GM23248 (cell line): ENCODE data around the gene GPR39. TPM values are rescaled to one million over a fixed set of nuclear protein-coding genes. Genes with fewer than 3 reads are reported as not detected.

Experiments
- DNase-seq: peaks from one replicate; pipeline ENCODE4 v3.0.0-alpha.2; 2015
- H2AFZ ChIP-seq: fragments of 200-600 bp; sonication (generic); 2 replicates; pipeline ENCODE4 v1.6.1; 2016; ENCODE audit warnings: antibody characterized with exemption
- H3F3A ChIP-seq: fragments of 200-600 bp; sonication (generic); 2 replicates; pipeline ENCODE4 v1.6.1; 2016; ENCODE audit warnings: mild to moderate bottlenecking, antibody characterized with exemption, mixed run types; ENCODE audit not compliant: insufficient read depth
- H3K27ac ChIP-seq: fragments of 200-600 bp; sonication (generic); 2 replicates; pipeline ENCODE4 v1.5.1; 2016; ENCODE audit warnings: mild to moderate bottlenecking
- H3K27me3 ChIP-seq: fragments of 200-600 bp; sonication (generic); replicated peaks from 2 replicates; pipeline ENCODE4 v1.6.1; 2016; ENCODE audit warnings: mild to moderate bottlenecking; ENCODE audit not compliant: insufficient read depth
- H3K36me3 ChIP-seq: fragments of 200-600 bp; sonication (generic); 2 replicates; pipeline ENCODE4 v1.6.1; 2016; ENCODE audit warnings: low read depth, mild to moderate bottlenecking
- H3K4me1 ChIP-seq: fragments of 200-600 bp; sonication (generic); 2 replicates; pipeline ENCODE4 v1.6.1; 2016; ENCODE audit warnings: mild to moderate bottlenecking; ENCODE audit not compliant: insufficient read depth
- H3K4me2 ChIP-seq: fragments of 200-600 bp; sonication (generic); one replicate; pipeline ENCODE4 v1.6.1; 2016; ENCODE audit warnings: mild to moderate bottlenecking; ENCODE audit not compliant: unreplicated experiment
- H3K4me3 ChIP-seq: fragments of 200-600 bp; sonication (generic); 2 replicates; pipeline ENCODE4 v1.5.1; 2016; ENCODE audit warnings: mild to moderate bottlenecking
- H3K79me2 ChIP-seq: fragments of 200-600 bp; sonication (generic); 2 replicates; pipeline ENCODE4 v1.6.1; 2016; ENCODE audit warnings: mild to moderate bottlenecking; ENCODE audit not compliant: insufficient read depth
- H3K9ac ChIP-seq: fragments of 200-600 bp; sonication (generic); 2 replicates; pipeline ENCODE4 v1.6.1; 2016; ENCODE audit warnings: mild to moderate bottlenecking
- H3K9me2 ChIP-seq: fragments of 200-600 bp; sonication (generic); 2 replicates; pipeline ENCODE4 v1.6.1; 2016; ENCODE audit warnings: mixed run types, mild to moderate bottlenecking, moderate library complexity; ENCODE audit not compliant: insufficient read depth
- H3K9me3 ChIP-seq: fragments of 200-600 bp; sonication (generic); one replicate; pipeline ENCODE4 v1.6.1; 2017; ENCODE audit warnings: low read depth
- H4K20me1 ChIP-seq: fragments of 200-600 bp; sonication (generic); 2 replicates; pipeline ENCODE4 v1.6.0; 2016; ENCODE audit not compliant: insufficient read depth
- EZH2 ChIP-seq: fragments of 200-600 bp; sonication (generic); IDR thresholded peaks from 2 replicates; pipeline ENCODE4 v1.6.1; 2018; ENCODE audit warnings: antibody characterized with exemption, mild to moderate bottlenecking; ENCODE audit not compliant: insufficient read depth, poor library complexity, severe bottlenecking
- EZH2phosphoT487 ChIP-seq: fragments of 200-600 bp; sonication (generic); IDR thresholded peaks from 2 replicates; pipeline ENCODE4 v1.6.1; 2018; ENCODE audit warnings: antibody characterized with exemption, moderate library complexity, mild to moderate bottlenecking, low read depth; ENCODE audit not compliant: insufficient read depth
- WGBS, 2 experiments: methylation state at CpG; one replicate each; pipeline ENCODE4 v1.1.6; 2015 to 2017; ENCODE audit warnings: low lambda C conversion rate in 2 of 2, low coverage in 1 of 2; ENCODE audit errors: missing lambda C conversion rate in 2 of 2; 5-methylcytosine and 5-hydroxymethylcytosine counted together
- in situ Hi-C: fragments of 300-500 bp; cut with MboI; formaldehyde crosslinking; loops from 2 replicates; pipeline ENCODE4 v1.15.0; 2020
- polyA plus RNA-seq: library from polyadenylated mRNA; unstranded; fragments of >200 nt; fragmentation: Nextera tagmentation; extraction: Ambion mirVana; gene quantifications from 2 replicates; pipeline ENCODE4 v1.2.1, GENCODE V29; 2016
- total RNA-seq: library from RNA; depleted of rRNA; stranded (reverse); fragments of >200 nt; shearing (Covaris generic); gene quantifications from 2 replicates; pipeline ENCODE4 v1.2.3, GENCODE V29; 2014

The GPR39 gene
- total and polyA plus RNA-seq, 2 experiments from 2014 or later, result 1.6 to 2.6 TPM

DNA sequence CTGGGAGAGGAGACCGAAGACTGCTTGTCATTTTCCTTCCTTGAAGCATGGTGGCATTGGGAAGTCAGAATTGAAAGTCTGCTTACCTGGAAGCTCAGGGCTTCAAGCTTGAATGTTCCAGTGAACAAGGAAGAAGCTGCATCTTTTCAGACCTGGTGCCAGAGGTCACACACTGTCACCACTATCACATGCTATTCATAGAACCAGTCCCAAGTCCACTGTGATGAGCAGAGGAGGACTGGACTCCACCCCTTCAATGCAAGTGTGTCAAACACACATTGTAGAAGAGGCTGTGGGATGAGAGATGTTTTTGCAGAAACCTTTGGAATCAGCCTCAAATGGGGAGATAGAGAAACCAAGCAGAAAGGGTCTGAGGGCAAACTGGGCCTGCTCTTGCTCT, 172.0 kb downstream of the GPR39 start:
- no peaks in the 10 kb centered on the region for H4K20me1 ChIP-seq
- in situ Hi-C loops, result no loop called here
- no peak overlapping the region for H3K9ac ChIP-seq
- H3K9me2 ChIP-seq, result no peaks in the 10 kb centered on the region
- no peaks in the 10 kb centered on the region for H3K27me3 ChIP-seq
- WGBS, 2 experiments, result 29 to 40% methylated on average over 1 of the region's 1 CpG
- H3K9me3 ChIP-seq, result no peaks in the 10 kb centered on the region
- TF ChIP-seq EZH2phosphoT487, result no peak
- TF ChIP-seq EZH2, result no peak
- no peak for DNase-seq
- no peak overlapping the region for H3K27ac ChIP-seq
- H3F3A ChIP-seq, result no peaks in the 10 kb centered on the region
- no peaks in the 10 kb centered on the region for H3K4me1 ChIP-seq
- H3K4me2 ChIP-seq, result no peak overlapping the region
- no peak overlapping the region for H3K4me3 ChIP-seq
- H3K79me2 ChIP-seq, result no peaks in the 10 kb centered on the region
- H2AFZ ChIP-seq, result no peak overlapping the region
- no peaks in the 10 kb centered on the region for H3K36me3 ChIP-seq

DNA sequence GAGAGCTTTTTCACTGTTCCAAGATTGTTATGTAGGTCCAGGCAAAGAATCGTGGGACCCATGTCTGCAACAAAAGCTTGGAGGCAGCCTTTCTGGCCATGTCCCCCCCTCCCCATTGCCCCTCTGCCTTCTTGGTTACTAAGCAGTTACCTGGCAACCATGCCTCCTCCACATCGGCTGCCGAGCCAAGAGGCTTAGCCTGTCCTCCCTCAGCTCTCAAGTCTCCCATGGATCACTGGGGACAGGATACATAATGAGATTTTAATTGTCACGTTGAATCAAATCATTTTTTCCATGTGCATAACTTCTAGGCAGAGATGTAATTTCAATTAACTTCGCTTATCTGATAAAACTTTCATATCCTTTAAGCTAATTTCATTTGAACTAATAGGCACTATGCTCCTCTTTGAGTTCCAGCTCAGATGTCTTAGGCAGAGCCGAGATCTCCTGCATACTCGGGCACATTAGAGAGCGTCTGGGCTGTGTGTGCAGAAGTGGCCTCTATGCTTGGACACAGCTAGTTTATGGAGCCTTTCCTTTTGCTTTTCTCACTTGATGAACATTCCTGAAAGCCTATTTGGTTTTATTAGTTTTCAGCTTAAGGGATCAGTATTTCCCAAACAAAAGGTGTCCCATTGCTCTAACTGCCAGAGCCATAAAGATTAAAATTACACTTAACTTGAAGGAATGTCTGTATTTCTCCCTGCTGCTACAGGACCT, 172.7 kb downstream of the GPR39 start:
- Histone ChIP-seq H3K27ac (no peak overlapping the region), H3K4me2 (no peak overlapping the region), H3K9me2 (no peaks in the 10 kb centered on the region), H3K9ac (no peak overlapping the region), H3K4me1 (no peaks in the 10 kb centered on the region), H3K27me3 (no peaks in the 10 kb centered on the region), H3K4me3 (no peak overlapping the region), H3K9me3 (no peaks in the 10 kb centered on the region), H3K36me3 (no peaks in the 10 kb centered on the region), H4K20me1 (no peaks in the 10 kb centered on the region), H3K79me2 (no peaks in the 10 kb centered on the region), H2AFZ (no peak overlapping the region), H3F3A (no peaks in the 10 kb centered on the region)
- DNase-seq, result no peak
- WGBS, 2 experiments, result 53 to 62% methylated on average over 8 of the region's 8 CpGs
- in situ Hi-C loops, result no loop called here
- TF ChIP-seq EZH2phosphoT487, result no peak
- no peak for TF ChIP-seq EZH2

DNA sequence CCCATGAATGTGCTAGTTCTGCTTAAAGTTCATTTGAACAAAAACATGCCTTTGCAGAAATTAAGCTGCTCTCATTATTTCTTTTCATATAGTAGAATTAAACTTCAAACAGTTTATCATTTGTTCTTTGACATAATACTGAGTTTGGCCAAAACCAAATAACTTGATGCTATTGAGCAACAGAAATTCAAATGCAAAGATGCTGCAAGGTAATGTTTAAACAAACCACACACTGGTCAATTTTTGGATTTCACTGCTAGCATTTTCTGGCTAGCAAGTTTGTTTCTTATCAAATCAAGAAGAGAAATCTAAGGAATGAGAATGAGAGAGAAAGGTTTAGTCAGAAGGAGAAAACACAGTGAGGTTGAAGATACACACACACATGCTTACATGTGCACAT, 173.4 kb downstream of the GPR39 start:
- Histone ChIP-seq H3K36me3 (no peaks in the 10 kb centered on the region), H4K20me1 (no peaks in the 10 kb centered on the region), H3K4me2 (no peak overlapping the region), H3K27ac (no peak overlapping the region), H3K4me3 (no peak overlapping the region), H3K79me2 (no peaks in the 10 kb centered on the region), H3K9ac (no peak overlapping the region), H3K4me1 (no peaks in the 10 kb centered on the region), H3F3A (no peaks in the 10 kb centered on the region), H3K9me2 (no peaks in the 10 kb centered on the region), H2AFZ (no peak overlapping the region), H3K9me3 (no peaks in the 10 kb centered on the region), H3K27me3 (no peaks in the 10 kb centered on the region)
- in situ Hi-C loops, result no loop called here
- no peak for DNase-seq
- no peak for TF ChIP-seq EZH2phosphoT487
- no peak for TF ChIP-seq EZH2

GRCh38 chr2:132593171-132593570, 176.6 kb downstream of the GPR39 start:
- no peaks in the 10 kb centered on the region for H3K9me3 ChIP-seq
- H2AFZ ChIP-seq, result no peak overlapping the region
- no peak for DNase-seq
- no peak overlapping the region for H3K9ac ChIP-seq
- no peaks in the 10 kb centered on the region for H3F3A ChIP-seq
- H4K20me1 ChIP-seq, result no peaks in the 10 kb centered on the region
- no peak overlapping the region for H3K4me3 ChIP-seq
- 80 to 85% methylated on average over 2 of the region's 2 CpGs for WGBS, 2 experiments
- no peak overlapping the region for H3K4me2 ChIP-seq
- H3K4me1 ChIP-seq, result no peaks in the 10 kb centered on the region
- TF ChIP-seq EZH2phosphoT487 (no peak), EZH2 (no peak)
- no peaks in the 10 kb centered on the region for H3K9me2 ChIP-seq
- no peaks in the 10 kb centered on the region for H3K27me3 ChIP-seq
- in situ Hi-C loops, result no loop called here
- H3K27ac ChIP-seq, result no peak overlapping the region
- H3K79me2 ChIP-seq, result no peaks in the 10 kb centered on the region
- H3K36me3 ChIP-seq, result no peaks in the 10 kb centered on the region

DNA sequence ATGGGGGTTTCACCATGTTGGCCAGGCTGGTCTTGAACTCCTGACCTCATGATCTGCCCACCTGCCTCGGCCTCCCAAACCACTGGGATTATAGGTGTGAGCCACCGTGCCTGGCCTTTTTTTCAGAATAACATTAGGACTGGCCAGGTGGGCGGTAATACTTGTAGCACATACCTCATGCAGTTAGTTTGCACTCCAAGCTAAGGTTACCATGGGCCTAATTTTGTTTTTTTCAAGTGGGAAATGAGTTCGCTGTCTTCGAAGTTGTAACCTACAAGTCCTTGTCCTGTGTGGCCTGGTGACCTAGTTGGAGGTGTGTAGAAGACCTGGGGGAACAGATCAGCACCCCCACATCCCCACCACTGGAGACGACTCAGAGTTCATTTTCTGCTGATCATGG, 178.6 kb downstream of the GPR39 start:
- Histone ChIP-seq H2AFZ (no peak overlapping the region), H3K4me2 (no peak overlapping the region), H4K20me1 (no peaks in the 10 kb centered on the region), H3K4me3 (no peak overlapping the region), H3K79me2 (no peaks in the 10 kb centered on the region), H3K27ac (no peak overlapping the region), H3K4me1 (no peaks in the 10 kb centered on the region), H3K36me3 (no peaks in the 10 kb centered on the region), H3K9me3 (no peaks in the 10 kb centered on the region), H3K9me2 (no peaks in the 10 kb centered on the region), H3K27me3 (no peaks in the 10 kb centered on the region), H3F3A (no peaks in the 10 kb centered on the region), H3K9ac (no peak overlapping the region)
- DNase-seq, result no peak
- TF ChIP-seq EZH2 (no peak), EZH2phosphoT487 (no peak)
- in situ Hi-C loops, result no loop called here
- 42 to 48% methylated on average over 6 of the region's 6 CpGs for WGBS, 2 experiments
